GM19438 (cell line): Measurements from ENCODE around the gene RAB6C.
"Not testable (repeated sequence)": the region's sequence is repeated elsewhere in the genome, so short reads cannot be mapped to it uniquely, and the experiment has no call there.

Experiments used
- ATAC-seq: cut with Tn5 transposase; IDR thresholded peaks from one replicate; pipeline ENCODE4 v1.9.1; 2021; ENCODE audit warnings: low read depth; ENCODE audit not compliant: unreplicated experiment

The RAB6C gene

DNA sequence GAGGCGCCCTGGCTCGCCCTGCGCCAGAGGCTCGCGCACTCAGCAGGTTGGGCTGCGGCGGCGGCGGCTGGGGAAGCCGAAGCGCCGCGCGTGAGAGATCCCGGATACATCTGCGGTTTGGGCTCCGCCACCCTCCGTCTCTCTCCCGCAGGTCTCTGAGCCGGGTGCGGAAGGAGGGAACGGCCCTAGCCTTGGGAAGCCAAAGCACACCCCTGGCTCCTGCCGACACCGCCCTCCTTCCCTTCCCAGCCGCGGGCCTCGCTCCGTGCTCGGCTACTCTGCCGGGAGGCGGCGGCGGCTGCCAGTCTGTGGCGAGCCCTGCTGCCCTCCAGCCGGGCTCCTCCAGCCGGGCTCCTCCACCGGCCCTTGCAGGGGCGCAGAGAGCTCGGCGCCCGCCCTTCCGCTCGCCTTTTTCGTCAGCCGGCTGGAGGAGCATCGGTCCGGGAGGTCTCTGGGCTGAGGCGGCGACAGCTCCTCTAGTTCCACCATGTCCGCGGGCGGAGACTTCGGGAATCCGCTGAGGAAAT lies at the start of gene RAB6C:
Gene RAB6C (plus strand): TSS at position 38 of the 527 bp plus-strand sequence. CDS start 450 bp downstream, at position 488.
- ATAC-seq, result not testable (repeated sequence)

DNA sequence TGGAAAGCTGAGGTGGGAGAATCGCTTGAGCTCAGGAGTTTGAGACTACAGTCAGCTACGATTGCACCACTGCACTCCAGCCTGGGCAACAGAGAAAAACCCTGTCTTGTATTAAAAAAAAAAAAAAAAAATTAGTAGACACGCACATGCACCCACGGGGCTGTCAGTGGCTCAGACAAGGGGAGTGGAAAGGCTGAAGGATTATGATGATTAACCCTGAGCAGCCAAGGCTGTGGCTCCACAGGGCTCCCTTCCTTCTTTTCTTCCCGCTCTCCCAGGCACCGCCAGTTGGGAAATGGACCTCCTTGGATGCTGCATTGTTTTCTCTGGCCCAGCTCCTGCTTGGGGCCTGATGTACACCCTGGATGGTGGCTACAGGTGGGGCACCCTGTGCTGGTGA lies 49.0 kb upstream of the RAB6C start:
- ATAC-seq, result no peak

DNA sequence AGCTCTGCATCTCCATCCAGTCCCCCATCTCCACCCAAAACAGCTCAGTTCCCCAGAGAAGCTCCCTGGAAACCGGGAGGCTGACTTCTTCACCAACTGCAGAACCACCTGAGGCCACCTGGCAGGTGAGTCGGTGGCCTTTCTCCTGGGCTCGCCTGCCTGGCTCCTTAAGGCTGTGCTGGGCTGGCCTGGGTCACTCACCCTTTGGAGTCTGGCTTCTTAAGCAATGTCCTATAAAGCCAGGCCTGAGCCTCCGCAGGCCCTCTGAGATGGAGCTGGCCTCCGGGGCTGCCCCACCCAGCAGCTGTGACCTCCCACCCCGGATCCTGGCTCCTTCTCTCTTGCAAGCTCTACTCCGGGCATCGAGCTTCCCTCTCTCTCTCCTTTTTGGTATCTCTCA lies 46.1 kb upstream of the RAB6C start:
- not testable (repeated sequence) for ATAC-seq

DNA sequence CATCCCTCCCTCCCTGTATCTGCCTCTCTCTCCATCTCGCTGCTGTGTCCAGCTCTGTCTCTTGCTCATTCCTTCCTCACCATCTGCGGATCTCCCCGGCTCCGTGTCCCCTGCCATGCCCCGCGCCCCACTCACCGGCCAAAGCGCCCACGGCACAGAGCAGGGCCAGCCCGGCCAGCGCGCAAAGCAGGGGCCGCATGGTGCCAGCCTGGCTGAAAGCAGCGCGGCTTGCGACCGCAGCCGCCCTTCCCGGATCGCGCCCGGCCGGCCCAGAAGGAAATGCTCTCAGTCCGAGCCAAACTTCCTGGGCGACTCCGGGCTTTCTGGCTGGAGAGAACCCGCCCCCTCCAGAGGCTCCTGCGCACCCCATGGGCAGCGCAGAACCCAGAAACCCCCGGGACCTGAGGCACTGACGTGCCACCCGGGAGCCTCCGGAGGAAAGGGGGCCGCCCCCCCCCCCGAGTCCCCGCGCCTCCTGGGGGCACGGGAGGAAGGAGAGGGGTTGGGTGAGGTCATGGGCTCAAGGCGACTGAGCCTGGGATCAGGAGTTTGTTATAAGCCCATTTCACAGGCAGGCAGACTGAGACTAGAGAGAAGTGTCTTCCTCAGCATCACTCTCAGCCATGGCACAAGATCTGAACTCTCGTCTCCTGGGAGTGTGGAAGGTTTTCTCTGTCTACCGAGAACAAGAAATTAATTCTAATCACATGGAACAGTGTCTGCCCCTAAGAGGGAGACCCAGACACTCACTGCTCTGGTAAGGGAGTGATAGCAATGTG lies 45.2 kb upstream of the RAB6C start:
- no peak for ATAC-seq

DNA sequence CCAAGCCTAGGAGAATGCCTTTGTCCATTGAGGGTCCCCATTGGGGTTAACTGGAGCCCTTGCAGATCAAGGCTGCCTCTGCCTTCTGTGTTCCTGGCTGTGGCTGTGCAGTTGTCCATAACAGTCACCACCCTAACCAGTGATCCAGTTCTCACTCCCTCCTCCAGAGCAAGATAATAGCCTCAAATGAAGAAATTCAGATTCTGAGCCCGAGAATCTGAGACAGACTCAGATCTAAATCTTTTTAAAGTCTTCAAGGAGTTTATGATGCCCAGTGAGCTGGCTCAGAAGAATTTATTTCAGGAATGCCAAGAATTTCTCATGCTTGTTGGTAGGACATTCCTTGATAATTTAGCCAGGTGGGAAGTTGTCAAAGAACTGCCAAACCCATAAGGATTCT lies 44.3 kb upstream of the RAB6C start:
- ATAC-seq, result no peak

DNA sequence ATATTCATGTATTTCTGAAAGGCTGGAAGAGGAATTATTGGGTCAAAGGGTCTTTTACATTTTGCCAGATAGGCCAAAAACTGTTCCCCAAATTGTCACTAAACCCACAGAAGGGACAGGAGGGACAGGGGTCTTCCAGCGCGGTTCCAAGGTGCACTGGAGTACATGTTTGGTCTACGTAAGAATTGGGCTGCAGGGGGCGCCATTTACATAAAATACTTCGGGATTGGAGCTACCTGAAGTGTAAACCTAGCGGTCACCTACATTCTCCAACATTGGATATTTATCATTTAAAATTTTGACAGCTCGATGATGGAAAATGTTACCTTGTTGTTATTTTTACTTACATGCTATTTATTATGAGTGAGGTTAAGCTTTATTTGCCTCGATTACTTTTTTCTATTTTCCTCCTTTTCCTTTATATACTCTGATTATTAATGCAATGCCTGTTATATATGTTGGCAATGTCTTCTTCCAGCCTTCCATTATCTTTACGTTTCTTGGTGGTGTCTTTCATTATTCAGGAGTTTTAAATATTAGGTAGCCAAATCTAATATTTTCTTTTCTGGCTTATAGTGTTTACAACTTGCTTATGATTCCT lies 43.0 kb upstream of the RAB6C start:
- ATAC-seq, result no peak

DNA sequence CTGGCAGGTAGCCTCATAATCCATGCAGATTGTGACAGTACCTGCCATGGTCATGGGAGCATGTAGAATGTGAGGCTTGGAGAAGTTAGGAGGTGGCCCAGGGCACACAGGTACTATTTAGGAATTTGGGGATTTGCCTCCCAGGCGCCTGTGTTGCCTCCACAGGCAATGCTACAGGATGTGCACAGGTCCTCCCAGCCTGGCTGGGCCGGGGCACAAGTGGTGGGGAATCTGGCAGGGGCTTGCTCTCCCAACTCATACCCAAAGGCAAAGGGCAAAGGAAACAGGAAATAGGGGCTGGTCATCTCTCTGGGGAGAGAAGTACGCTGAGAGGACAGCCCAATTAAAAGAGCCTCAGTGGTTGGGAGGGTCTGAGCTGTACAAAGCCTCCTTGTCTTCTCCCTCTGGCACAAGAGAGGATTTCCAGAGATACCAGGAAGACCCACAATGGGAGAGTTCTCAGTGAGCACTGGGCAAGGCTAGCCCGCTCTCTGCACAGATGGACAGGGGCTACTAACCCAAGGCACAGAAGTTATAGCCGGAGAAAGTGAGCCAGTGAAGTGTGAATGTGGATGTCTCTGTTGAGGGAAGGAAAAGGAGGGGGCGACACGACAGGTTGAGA lies 40.5 kb upstream of the RAB6C start:
- ATAC-seq, result not testable (repeated sequence)

GRCh38 chr2:129943456-129943855 lies 36.0 kb upstream of the RAB6C start:
- ATAC-seq, result not testable (repeated sequence)

- ATAC-seq, result no peak
Measured at GRCh38 chr2:129945557-129945956, 33.9 kb upstream of the RAB6C start.

- ATAC-seq, result not testable (repeated sequence)
Measured at GRCh38 chr2:129947712-129948111, 31.8 kb upstream of the RAB6C start.

- not testable (repeated sequence) for ATAC-seq
Measured at GRCh38 chr2:129956171-129956570, 23.3 kb upstream of the RAB6C start.

GRCh38 chr2:129957891-129958290 lies 21.6 kb upstream of the RAB6C start:
- ATAC-seq, result no peak

GRCh38 chr2:129958736-129959135 lies 20.7 kb upstream of the RAB6C start:
- ATAC-seq, result not testable (repeated sequence)

GRCh38 chr2:129968605-129969004 lies 10.9 kb upstream of the RAB6C start:
- not testable (repeated sequence) for ATAC-seq

DNA sequence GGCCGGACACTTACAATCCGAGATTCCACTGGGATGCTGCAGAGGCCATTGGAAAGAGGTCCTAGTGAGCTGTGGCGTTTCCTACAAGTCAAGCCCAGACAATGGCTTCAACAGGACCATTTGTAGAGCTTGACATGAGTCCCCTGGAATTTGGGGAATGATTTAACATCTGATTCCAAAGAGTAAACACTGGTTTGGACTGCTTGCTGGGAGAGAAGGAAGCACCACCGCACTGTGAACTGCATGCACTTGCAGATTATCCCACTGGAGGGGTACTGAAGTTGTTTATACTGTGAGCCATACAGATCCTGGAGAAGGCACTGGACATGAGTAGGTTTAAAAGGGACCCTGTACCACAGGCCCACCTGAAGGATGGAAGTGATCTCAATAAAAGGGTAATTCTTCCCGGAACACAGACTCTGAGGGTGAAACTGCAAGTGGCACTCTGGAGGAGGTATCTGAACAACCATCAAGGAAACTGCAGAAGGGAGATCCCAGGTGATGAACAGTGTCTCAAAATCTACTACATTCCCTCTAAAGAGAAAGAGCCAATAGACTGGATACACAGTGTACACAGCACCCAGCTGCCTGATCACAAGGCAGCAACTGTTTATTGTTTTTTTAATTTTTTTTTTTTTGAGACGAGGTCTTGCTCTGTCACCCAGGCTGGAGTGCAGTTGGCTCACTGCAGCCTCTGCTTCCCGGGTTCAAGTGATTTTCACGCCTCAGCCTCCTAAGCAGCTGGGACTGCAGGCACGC lies 4.3 kb upstream of the RAB6C start:
- no peak for ATAC-seq

DNA sequence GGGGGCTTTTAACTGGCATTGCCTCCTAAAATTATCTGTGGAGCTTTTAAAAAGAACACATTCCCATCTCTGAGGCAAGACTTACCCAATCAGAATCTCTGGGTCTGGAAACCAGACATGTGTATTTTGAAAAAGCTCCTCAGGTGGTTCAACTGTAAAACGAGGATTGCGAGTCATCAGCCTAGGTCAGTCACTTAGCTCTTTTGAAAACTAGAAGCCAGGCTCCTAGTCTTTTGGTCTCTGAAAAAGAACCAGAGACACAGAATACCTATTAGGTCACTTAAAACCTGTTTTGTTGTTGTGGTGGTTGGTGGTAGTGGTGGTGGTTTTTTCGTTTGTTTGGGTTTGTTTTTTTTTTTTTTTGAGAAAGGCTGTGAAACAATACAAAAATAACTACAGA lies 2.5 kb upstream of the RAB6C start:
- not testable (repeated sequence) for ATAC-seq

- no peak for ATAC-seq
Measured at GRCh38 chr2:129977986-129978385, 1.5 kb upstream of the RAB6C start.

DNA sequence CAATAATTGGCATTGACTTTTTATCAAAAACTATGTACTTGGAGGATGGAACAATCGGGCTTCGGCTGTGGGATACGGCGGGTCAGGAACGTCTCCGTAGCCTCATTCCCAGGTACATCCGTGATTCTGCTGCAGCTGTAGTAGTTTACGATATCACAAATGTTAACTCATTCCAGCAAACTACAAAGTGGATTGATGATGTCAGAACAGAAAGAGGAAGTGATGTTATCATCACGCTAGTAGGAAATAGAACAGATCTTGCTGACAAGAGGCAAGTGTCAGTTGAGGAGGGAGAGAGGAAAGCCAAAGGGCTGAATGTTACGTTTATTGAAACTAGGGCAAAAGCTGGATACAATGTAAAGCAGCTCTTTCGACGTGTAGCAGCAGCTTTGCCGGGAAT lies 780 bp downstream of the RAB6C start:
- not testable (repeated sequence) for ATAC-seq

GRCh38 chr2:129981689-129982088 lies 2.2 kb downstream of the RAB6C start:
- ATAC-seq, result not testable (repeated sequence)

- ATAC-seq, result no peak
Measured at GRCh38 chr2:129984426-129984825, 5.0 kb downstream of the RAB6C start.
